Colonic mucosa (tissue), 4 donors: ENCODE data around the gene PLCB1. TPM values are rescaled to one million over a fixed set of nuclear protein-coding genes. Genes with fewer than 3 reads are reported as not detected.

Experiments used
- DNase-seq: peaks from one replicate; pipeline ENCODE4 v3.0.0-alpha.2; 2020
- H3K27ac ChIP-seq: fragments of 200-600 bp; one replicate; pipeline ENCODE4 v1.8.0; 2021
- H3K27me3 ChIP-seq: fragments of 200-600 bp; one replicate; pipeline ENCODE4 v1.8.0; 2021
- H3K36me3 ChIP-seq: fragments of 200-600 bp; one replicate; pipeline ENCODE4 v1.8.0; 2021
- H3K4me1 ChIP-seq: fragments of 200-600 bp; one replicate; pipeline ENCODE4 v1.8.0; 2021; ENCODE audit warnings: mild to moderate bottlenecking
- H3K4me3 ChIP-seq: fragments of 200-600 bp; one replicate; pipeline ENCODE4 v1.8.0; 2021
- H3K9ac ChIP-seq, 2 donors: one replicate each; pipeline ENCODE4 v1.7.0; 2013; ENCODE audit warnings: control low read depth in 2 of 2, low read depth in 2 of 2, low read length in 2 of 2
- H3K9me3 ChIP-seq: fragments of 200-600 bp; one replicate; pipeline ENCODE4 v1.8.0; 2021
- CTCF ChIP-seq: fragments of 200-600 bp; IDR thresholded peaks from one replicate; pipeline ENCODE4 v1.8.0; 2022; ENCODE audit warnings: antibody characterized with exemption, mild to moderate bottlenecking
- intact Hi-C: fragments of 100-400 bp; cut with DNase I; formaldehyde crosslinking; loops from one replicate; pipeline ENCODE4 v1.14.1; 2022
- total RNA-seq, 2 donors: library from RNA; stranded (reverse); fragmentation: NEBNext Ultra II Directional in 1 of 2; extraction: Animal tissue kit (Norgen Biotek cat#: 25700) in 1 of 2; gene quantifications; one replicate each; pipeline ENCODE4 v1.2.1, GENCODE V29; 2021
- donor health status: healthy.
- donor health status: DM: no; HTN: no; CAD: no.
- donor health status: DM: no; HTN: no; CAD: no.

PLCB1 gene
- total RNA-seq, 2 donors from 2014 or later: 8.3 to 9.6 TPM

- TF ChIP-seq CTCF: no peak
These were observed 377.7 kb downstream of the PLCB1 start for GRCh38 chr20:8509809-8510208.

GRCh38 chr20:8510808-8511207 is 378.7 kb downstream of the PLCB1 start:
- H3K36me3 ChIP-seq: no peaks in the 10 kb centered on the region
- no peak for TF ChIP-seq CTCF
- no peak for DNase-seq
- intact Hi-C loops: no loop called here
- H3K9me3 ChIP-seq: no peaks in the 10 kb centered on the region
- H3K27ac ChIP-seq: no peak overlapping the region
- no peaks in the 10 kb centered on the region for H3K4me1 ChIP-seq
- no peaks in the 10 kb centered on the region for H3K27me3 ChIP-seq
- no peak overlapping the region for H3K4me3 ChIP-seq
- no peak overlapping the region for H3K9ac ChIP-seq

More at GRCh38 chr20:8509809-8510208, 377.7 kb downstream of the PLCB1 start:
- Histone ChIP-seq H3K27me3 (no peaks in the 10 kb centered on the region), H3K9me3 (no peaks in the 10 kb centered on the region), H3K36me3 (no peaks in the 10 kb centered on the region), H3K4me1 (no peaks in the 10 kb centered on the region), H3K27ac (no peak overlapping the region), H3K9ac (no peak overlapping the region), H3K4me3 (no peak overlapping the region)
- DNase-seq: no peak
- intact Hi-C loops: no loop called here

- no peaks in the 10 kb centered on the region for H3K36me3 ChIP-seq
- no peak overlapping the region for H3K9ac ChIP-seq
- no peak for DNase-seq
- H3K27me3 ChIP-seq: no peaks in the 10 kb centered on the region
- H3K27ac ChIP-seq: no peak overlapping the region
- no peak overlapping the region for H3K4me3 ChIP-seq
- no peak for TF ChIP-seq CTCF
- no peaks in the 10 kb centered on the region for H3K4me1 ChIP-seq
- H3K9me3 ChIP-seq: no peaks in the 10 kb centered on the region
- intact Hi-C loops: no loop called here
These were observed 379.9 kb downstream of the PLCB1 start for GRCh38 chr20:8512003-8512402.

GRCh38 chr20:8515810-8516435 is 383.9 kb downstream of the PLCB1 start:
- intact Hi-C loops: no loop called here

GRCh38 chr20:8518878-8519277 is 386.8 kb downstream of the PLCB1 start:
- no peak for DNase-seq
- intact Hi-C loops: no loop called here
- no peaks in the 10 kb centered on the region for H3K36me3 ChIP-seq
- no peak overlapping the region for H3K4me3 ChIP-seq
- no peak for TF ChIP-seq CTCF
- no peaks in the 10 kb centered on the region for H3K9me3 ChIP-seq
- no peaks in the 10 kb centered on the region for H3K27me3 ChIP-seq
- no peak overlapping the region for H3K27ac ChIP-seq
- H3K9ac ChIP-seq: no peak overlapping the region
- no peaks in the 10 kb centered on the region for H3K4me1 ChIP-seq

More at GRCh38 chr20:8515810-8516435, 383.9 kb downstream of the PLCB1 start:
- Histone ChIP-seq H3K27ac (no peak overlapping the region), H3K9me3 (no peaks in the 10 kb centered on the region), H3K27me3 (no peaks in the 10 kb centered on the region), H3K36me3 (no peaks in the 10 kb centered on the region), H3K4me1 (no peaks in the 10 kb centered on the region), H3K4me3 (no peak overlapping the region), H3K9ac (no peak overlapping the region)
- no peak for DNase-seq
- TF ChIP-seq CTCF: no peak
